ENCODE data around the gene OR51E1. TPM values are rescaled to one million over a fixed set of nuclear protein-coding genes. Genes with fewer than 3 reads are reported as not detected.
A peak's percentile ranks its signal among the peaks of the same experiment; 100 is the strongest.

OR51E1 gene
- total and polyA plus RNA-seq, 10 donors = 0.04 to 0.18 (median 0.06) TPM; not detected in 7

DNA sequence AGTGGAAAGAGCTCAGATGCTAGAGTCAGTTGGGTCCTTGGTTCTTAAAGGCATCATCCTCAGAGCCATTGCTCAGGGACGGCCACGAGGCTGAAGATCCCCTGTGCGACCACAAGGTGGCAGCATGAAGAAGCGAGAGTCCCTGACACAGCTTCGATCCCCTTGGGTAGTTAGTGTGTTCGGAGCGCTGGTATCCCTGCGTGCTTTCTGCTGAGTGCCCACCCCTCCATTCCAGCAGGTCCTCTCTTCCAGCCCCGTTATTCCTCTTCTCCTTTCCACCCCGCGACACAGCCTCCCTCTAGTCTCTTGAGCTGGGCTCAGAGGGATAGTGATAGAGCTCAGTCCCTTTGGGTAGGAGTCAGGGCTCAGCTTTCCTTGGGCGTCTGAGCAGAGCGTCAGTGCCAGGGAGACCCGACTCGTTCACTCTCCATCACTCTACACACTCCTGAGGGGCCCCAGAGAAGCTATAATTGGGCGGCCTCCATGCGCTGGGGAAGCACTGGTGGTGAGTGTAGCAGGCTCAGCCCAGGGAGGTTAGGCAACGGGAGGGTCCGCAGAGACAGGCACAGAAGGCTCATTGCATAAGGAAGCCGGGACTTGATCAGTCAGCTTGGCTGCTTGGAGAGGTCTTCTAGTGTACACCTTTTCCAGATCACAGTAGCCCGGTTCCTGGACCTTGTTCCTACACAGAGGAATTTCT lies 6.7 kb upstream of the OR51E1 start, which contains the start of gene OR51D1:
Gene OR51D1, plus strand, starts transcription at position 516 of the 700 bp plus-strand sequence. CDS start 2,314 bp downstream, outside the sequence.
- no peak for TF ChIP-seq POLR2AphosphoS5 (IDR thresholded peaks at IDR 0.05)
- TF ChIP-seq, protein P1, sequence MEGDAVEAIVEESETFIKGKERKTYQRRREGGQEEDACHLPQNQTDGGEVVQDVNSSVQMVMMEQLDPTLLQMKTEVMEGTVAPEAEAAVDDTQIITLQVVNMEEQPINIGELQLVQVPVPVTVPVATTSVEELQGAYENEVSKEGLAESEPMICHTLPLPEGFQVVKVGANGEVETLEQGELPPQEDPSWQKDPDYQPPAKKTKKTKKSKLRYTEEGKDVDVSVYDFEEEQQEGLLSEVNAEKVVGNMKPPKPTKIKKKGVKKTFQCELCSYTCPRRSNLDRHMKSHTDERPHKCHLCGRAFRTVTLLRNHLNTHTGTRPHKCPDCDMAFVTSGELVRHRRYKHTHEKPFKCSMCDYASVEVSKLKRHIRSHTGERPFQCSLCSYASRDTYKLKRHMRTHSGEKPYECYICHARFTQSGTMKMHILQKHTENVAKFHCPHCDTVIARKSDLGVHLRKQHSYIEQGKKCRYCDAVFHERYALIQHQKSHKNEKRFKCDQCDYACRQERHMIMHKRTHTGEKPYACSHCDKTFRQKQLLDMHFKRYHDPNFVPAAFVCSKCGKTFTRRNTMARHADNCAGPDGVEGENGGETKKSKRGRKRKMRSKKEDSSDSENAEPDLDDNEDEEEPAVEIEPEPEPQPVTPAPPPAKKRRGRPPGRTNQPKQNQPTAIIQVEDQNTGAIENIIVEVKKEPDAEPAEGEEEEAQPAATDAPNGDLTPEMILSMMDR (IDR thresholded peaks at IDR 0.05 in 8 of 11, conservative IDR thresholded peaks at IDR 0.05 in 3 of 11) = peak; percentile 54 to 93 (median 83)
- TF ChIP-seq POLR2A (IDR thresholded peaks at IDR 0.05) = no peak
- no peaks in the 10 kb centered on the region for H3K9me3 ChIP-seq
- no peak within 1 kb of the TSS for H3K27ac ChIP-seq
- intact Hi-C loops (cut with DNase I; ENCODE audit: low total_unique reads) = no loop called here
- 32 to 41% (median 34%) methylated on average over 20 to 21 of the region's 21 CpGs for WGBS, 5 donors
- H3K4me1 ChIP-seq = peaks cover 0 to 7% (median 1%) of the 10 kb centered on the region in 6 donors
- no peaks in the 10 kb centered on the region for H3K36me3 ChIP-seq
- H3K27me3 ChIP-seq (replicated peaks in 1 of 7) = peaks cover 0 to 14% (median 0%) of the 10 kb centered on the region in 7 donors
- peak; percentile 89 for DNase-seq
- peak within 1 kb of the TSS in 1 of 8 donors; percentile 46 for H3K4me3 ChIP-seq

DNA sequence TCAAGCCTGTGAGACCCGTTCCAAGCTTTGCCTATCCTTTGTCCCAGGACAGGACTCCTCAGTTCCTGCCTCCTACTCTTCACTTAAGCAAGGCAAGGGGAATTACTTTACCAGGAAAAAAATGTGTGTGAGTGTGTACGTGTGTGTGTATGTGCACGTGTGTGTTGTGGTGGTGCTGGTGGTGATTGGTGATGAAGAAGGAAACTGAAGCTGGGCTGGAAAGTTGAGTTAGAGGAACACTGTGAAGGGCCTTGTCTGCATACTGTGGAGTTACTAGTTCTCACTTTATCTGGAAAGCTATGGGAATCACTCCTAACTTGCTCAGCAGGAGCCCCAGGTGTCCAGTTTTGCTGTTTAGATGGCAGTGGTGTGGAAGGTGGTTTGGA lies 6.1 kb upstream of the OR51E1 start:
- no peaks in the 10 kb centered on the region for H3K36me3 ChIP-seq
- WGBS, 5 donors = 76 to 87% (median 79%) methylated on average over 3 of the region's 3 CpGs
- no peaks in the 10 kb centered on the region for H3K9me3 ChIP-seq
- H3K27me3 ChIP-seq (replicated peaks in 1 of 7) = peaks cover 0 to 19% (median 0%) of the 10 kb centered on the region in 7 donors
- no peak for DNase-seq
- TF ChIP-seq, protein P1 (IDR thresholded peaks at IDR 0.05 in 8 of 11, conservative IDR thresholded peaks at IDR 0.05 in 3 of 11) = no peak
- TF ChIP-seq POLR2A (IDR thresholded peaks at IDR 0.05) = no peak
- no peak for TF ChIP-seq POLR2AphosphoS5 (IDR thresholded peaks at IDR 0.05)
- intact Hi-C loops (cut with DNase I; ENCODE audit: low total_unique reads) = no loop called here
- H3K4me1 ChIP-seq = peaks cover 0 to 7% (median 1%) of the 10 kb centered on the region in 6 donors
- no peak overlapping the region for H3K27ac ChIP-seq
- H3K4me3 ChIP-seq = no peak overlapping the region

DNA sequence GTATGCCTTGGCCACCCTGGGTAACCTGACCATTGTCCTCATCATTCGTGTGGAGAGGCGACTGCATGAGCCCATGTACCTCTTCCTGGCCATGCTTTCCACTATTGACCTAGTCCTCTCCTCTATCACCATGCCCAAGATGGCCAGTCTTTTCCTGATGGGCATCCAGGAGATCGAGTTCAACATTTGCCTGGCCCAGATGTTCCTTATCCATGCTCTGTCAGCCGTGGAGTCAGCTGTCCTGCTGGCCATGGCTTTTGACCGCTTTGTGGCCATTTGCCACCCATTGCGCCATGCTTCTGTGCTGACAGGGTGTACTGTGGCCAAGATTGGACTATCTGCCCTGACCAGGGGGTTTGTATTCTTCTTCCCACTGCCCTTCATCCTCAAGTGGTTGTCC lies 3.9 kb upstream of the OR51E1 start:
- Histone ChIP-seq H3K4me1 (peaks cover 0 to 7% (median 1%) of the 10 kb centered on the region in 6 donors), H3K9me3 (no peaks in the 10 kb centered on the region), H3K4me3 (no peak overlapping the region), H3K27ac (no peak overlapping the region), H3K36me3 (no peaks in the 10 kb centered on the region), H3K27me3 (replicated peaks in 1 of 7) (peaks cover 0 to 31% (median 0%) of the 10 kb centered on the region in 7 donors)
- TF ChIP-seq, protein P1 (IDR thresholded peaks at IDR 0.05 in 8 of 11, conservative IDR thresholded peaks at IDR 0.05 in 3 of 11) = no peak
- TF ChIP-seq POLR2AphosphoS5 (IDR thresholded peaks at IDR 0.05) (no peak), POLR2A (IDR thresholded peaks at IDR 0.05) (no peak)
- intact Hi-C loops (cut with DNase I; ENCODE audit: low total_unique reads) = loop anchor here (10.0 kb wide), 1 partner anchor 375 kb away; no protein-coding TSS in a partner anchor
- DNase-seq = no peak
- WGBS, 5 donors = 86 to 94% (median 88%) methylated on average over 6 of the region's 6 CpGs

DNA sequence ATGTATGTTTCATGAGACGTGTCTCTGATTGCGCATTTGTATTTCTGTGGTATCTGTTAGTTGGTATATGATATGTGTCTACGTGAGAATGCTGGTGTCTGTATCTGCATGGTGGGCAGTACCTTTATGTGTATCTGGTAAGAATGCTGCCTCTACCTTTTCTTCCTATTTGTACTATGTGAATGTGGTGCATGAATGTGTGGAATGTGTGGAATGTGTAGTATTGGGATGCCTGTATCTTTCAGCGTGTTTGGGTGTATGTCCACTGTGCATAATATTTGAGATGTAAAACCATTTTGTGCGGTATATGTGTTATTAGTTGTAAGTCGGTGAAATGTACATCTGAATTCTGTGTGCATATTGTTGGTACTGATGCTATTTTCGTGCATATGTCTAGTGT lies 2.3 kb upstream of the OR51E1 start:
- Histone ChIP-seq H3K27ac (no peak overlapping the region), H3K9me3 (no peaks in the 10 kb centered on the region), H3K36me3 (no peaks in the 10 kb centered on the region), H3K27me3 (replicated peaks in 1 of 7) (peaks cover 0 to 24% (median 0%) of the 10 kb centered on the region in 7 donors), H3K4me3 (no peak overlapping the region), H3K4me1 (peaks cover 0 to 7% (median 1%) of the 10 kb centered on the region in 6 donors)
- no peak for DNase-seq
- intact Hi-C loops (cut with DNase I; ENCODE audit: low total_unique reads) = loop anchor here (10.0 kb wide), 1 partner anchor 373 kb away; no protein-coding TSS in a partner anchor
- WGBS, 5 donors = 86 to 93% (median 91%) methylated on average over 7 of the region's 7 CpGs
- no peak for TF ChIP-seq POLR2AphosphoS5 (IDR thresholded peaks at IDR 0.05)
- TF ChIP-seq, protein P1 (IDR thresholded peaks at IDR 0.05 in 8 of 11, conservative IDR thresholded peaks at IDR 0.05 in 3 of 11) = no peak
- TF ChIP-seq POLR2A (IDR thresholded peaks at IDR 0.05) = no peak
